SJSA1 (cell line): Measurements from ENCODE around the gene KDM5A. TPM values are rescaled to one million over a fixed set of nuclear protein-coding genes. Genes with fewer than 3 reads are reported as not detected.
"Not testable (repeated sequence)": the region's sequence is repeated elsewhere in the genome, so short reads cannot be mapped to it uniquely, and the experiment has no call there.

Experiments used
- DNase-seq, 2 experiments: peaks; one replicate each; pipeline ENCODE4 v3.0.0-alpha.2; 2015 to 2020; ENCODE audit warnings: low spot score in 2 of 2, low read depth in 1 of 2
- H3K27ac ChIP-seq: fragments of 250-450 bp; sonication (Bioruptor Pico); 2 replicates; pipeline ENCODE4 v1.5.1; 2020; ENCODE audit warnings: mild to moderate bottlenecking, moderate library complexity
- H3K27me3 ChIP-seq: fragments of 250-450 bp; sonication (Bioruptor Pico); replicated peaks from 2 replicates; pipeline ENCODE4 v1.5.1; 2020; ENCODE audit warnings: mild to moderate bottlenecking, moderate library complexity
- H3K36me3 ChIP-seq: fragments of 250-450 bp; sonication (Bioruptor Pico); 2 replicates; pipeline ENCODE4 v1.5.1; 2020; ENCODE audit warnings: mild to moderate bottlenecking
- H3K4me1 ChIP-seq: fragments of 250-450 bp; sonication (Bioruptor Pico); replicated peaks from 2 replicates; pipeline ENCODE4 v1.6.1; 2021; ENCODE audit warnings: mild to moderate bottlenecking
- H3K4me3 ChIP-seq: fragments of 250-450 bp; sonication (Bioruptor Pico); 2 replicates; pipeline ENCODE4 v1.5.1; 2020; ENCODE audit warnings: mild to moderate bottlenecking
- H3K9me3 ChIP-seq: fragments of 250-450 bp; sonication (Bioruptor Pico); replicated peaks from 2 replicates; pipeline ENCODE4 v1.5.1; 2020; ENCODE audit warnings: mild to moderate bottlenecking
- total RNA-seq: library from RNA; depleted of rRNA; stranded (reverse); fragments of >200 nt; shearing (Covaris generic); gene quantifications from 2 replicates; pipeline ENCODE4 v1.2.3, GENCODE V29; 2014

KDM5A gene
- total RNA-seq, 1 experiment from 2014 or later, result 65.3 TPM

DNA sequence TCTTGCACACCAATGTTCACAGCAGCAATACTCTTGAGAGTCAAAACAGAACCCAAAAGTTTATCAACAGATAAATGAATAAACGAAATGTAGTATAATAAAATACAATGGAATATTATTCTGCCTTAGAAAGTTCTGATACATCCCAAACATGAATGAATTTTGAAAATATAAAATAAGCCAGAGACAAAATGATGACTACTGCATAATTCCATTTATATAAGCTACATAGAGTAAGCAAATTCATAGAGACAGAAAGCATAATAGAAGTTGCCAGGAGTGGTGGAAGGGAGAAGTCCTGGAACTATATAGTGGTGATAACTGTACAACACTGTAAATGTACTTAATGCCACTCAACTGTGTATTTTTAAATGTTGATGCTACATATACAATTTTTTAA, 21.1 kb downstream of the KDM5A start:
- Histone ChIP-seq H3K27ac (no peak overlapping the region), H3K9me3 (no peaks in the 10 kb centered on the region), H3K4me1 (no peaks in the 10 kb centered on the region), H3K36me3 (peaks cover 89% of the 10 kb centered on the region), H3K27me3 (no peaks in the 10 kb centered on the region), H3K4me3 (no peak overlapping the region)
- DNase-seq, result no peak

GRCh38 chr12:366820-367219, 22.3 kb downstream of the KDM5A start:
- DNase-seq, result no peak
- Histone ChIP-seq H3K4me3 (no peak overlapping the region), H3K4me1 (no peaks in the 10 kb centered on the region), H3K36me3 (peaks cover 89% of the 10 kb centered on the region), H3K9me3 (no peaks in the 10 kb centered on the region), H3K27me3 (no peaks in the 10 kb centered on the region), H3K27ac (no peak overlapping the region)

DNA sequence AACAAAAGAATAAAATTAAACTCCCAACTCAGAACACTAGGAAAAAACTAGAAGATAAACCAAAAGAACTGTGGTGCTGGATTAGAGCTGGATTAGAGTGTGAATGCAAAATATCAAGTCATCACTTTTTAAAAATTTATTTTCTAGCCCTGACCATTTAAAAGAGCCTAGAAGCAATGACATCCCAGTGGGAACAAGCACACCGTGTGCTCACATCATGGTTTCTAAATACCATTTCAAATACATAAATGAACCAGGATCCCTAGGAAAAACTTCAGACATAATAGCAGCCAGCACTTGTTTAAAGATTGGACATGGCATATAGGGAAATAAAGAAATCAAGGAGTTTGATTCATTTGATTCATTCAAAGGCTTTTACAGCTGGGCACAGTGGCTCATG, 30.0 kb downstream of the KDM5A start:
- H3K36me3 ChIP-seq, result peaks cover 82% of the 10 kb centered on the region
- H3K4me1 ChIP-seq, result peaks cover 8% of the 10 kb centered on the region
- no peaks in the 10 kb centered on the region for H3K9me3 ChIP-seq
- H3K4me3 ChIP-seq, result no peak overlapping the region
- no peaks in the 10 kb centered on the region for H3K27me3 ChIP-seq
- H3K27ac ChIP-seq, result no peak overlapping the region
- DNase-seq, result no peak

DNA sequence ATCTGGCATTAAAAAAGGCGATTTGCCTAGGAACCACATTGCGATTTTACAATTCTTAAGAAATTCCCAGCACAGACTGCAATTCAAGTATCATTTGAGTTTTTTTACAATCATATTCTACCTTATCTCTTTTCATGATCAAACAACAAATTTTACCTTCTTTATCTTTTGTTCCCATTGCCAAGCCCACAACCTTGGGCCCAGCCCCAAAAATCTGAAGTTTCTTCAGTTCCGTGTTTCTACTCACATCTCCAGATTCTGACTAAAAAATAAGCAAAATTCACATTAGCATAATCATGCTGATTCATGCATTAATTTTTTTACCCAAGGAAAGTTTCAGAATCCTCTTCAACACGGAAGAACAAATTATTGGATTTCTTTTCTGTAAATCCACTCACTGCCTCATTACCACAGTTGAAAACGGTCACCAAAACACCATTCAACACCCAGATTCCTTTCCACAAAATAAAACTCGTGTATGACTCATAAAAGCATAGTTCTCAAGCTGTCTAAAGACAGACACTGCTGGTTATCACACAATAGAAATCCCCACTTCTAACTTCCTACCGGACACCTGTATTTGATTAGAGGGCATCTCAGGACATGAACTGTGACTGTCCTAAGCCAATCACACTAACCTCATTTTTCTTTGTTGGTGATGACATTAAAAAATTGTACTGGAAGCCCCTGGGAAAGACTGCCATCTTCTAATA, 32.7 kb downstream of the KDM5A start:
- Histone ChIP-seq H3K4me3 (no peak overlapping the region), H3K9me3 (no peaks in the 10 kb centered on the region), H3K27me3 (no peaks in the 10 kb centered on the region), H3K36me3 (peaks cover 82% of the 10 kb centered on the region), H3K4me1 (peaks cover 8% of the 10 kb centered on the region), H3K27ac (peak overlapping the region; percentile 1; the same call in 1 of the 2 replicates)
- peak in 1 of 2 experiments; percentile 14 for DNase-seq

DNA sequence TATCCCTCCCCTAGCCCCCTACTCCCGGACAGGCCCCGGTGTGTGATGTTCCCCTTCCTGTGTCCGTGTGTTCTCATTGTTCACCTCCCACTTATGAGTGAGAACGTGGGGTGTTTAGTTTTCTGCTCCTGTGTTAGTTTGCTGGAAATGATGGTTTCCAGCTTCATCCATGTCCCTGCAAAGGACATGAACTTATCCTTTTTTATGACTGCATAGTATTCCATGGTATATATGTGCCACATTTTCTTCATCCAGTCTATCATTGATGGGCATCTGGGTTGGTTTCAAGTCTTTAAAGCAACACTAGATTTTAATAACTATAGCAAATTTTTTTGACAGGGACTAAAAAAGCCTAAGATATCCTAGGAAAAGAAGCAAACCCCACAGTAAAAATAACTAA, 37.9 kb downstream of the KDM5A start:
- H3K36me3 ChIP-seq, result peaks cover 94% of the 10 kb centered on the region
- H3K4me3 ChIP-seq, H3K27ac ChIP-seq, DNase-seq, H3K9me3 ChIP-seq, H3K4me1 ChIP-seq, H3K27me3 ChIP-seq: not testable (repeated sequence)

DNA sequence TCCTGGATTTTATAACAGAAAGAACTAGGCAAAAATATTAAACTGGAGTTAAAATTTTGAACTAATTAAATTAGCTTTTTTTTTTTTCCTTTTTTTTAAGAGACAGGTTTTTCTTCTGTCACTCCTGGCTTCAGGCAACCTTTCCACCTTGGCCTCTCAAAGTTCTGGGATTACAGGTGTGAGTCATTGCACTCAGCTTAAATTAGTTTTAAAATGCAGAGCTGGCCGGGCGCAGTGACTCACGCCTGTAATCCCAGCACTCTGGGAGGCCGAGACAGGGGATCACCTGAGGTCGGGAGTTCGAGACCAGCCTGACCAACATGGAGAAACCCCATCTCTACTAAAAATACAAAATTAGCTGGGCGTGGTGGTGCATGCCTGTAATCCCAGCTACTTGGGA, 39.5 kb downstream of the KDM5A start:
- H3K27ac ChIP-seq, H3K9me3 ChIP-seq, DNase-seq, H3K4me3 ChIP-seq, H3K27me3 ChIP-seq, H3K4me1 ChIP-seq: not testable (repeated sequence)
- H3K36me3 ChIP-seq, result peaks cover 83% of the 10 kb centered on the region

GRCh38 chr12:343036-343435, 46.1 kb downstream of the KDM5A start:
- not testable (repeated sequence) for H3K27me3 ChIP-seq, H3K4me3 ChIP-seq, H3K4me1 ChIP-seq, DNase-seq, H3K9me3 ChIP-seq, H3K27ac ChIP-seq
- peaks cover 66% of the 10 kb centered on the region for H3K36me3 ChIP-seq

GRCh38 chr12:337039-337438, 52.1 kb downstream of the KDM5A start:
- Histone ChIP-seq H3K36me3 (peaks cover 67% of the 10 kb centered on the region), H3K4me3 (no peak overlapping the region), H3K27ac (no peak overlapping the region), H3K9me3 (no peaks in the 10 kb centered on the region), H3K4me1 (no peaks in the 10 kb centered on the region), H3K27me3 (no peaks in the 10 kb centered on the region)
- DNase-seq, result no peak

DNA sequence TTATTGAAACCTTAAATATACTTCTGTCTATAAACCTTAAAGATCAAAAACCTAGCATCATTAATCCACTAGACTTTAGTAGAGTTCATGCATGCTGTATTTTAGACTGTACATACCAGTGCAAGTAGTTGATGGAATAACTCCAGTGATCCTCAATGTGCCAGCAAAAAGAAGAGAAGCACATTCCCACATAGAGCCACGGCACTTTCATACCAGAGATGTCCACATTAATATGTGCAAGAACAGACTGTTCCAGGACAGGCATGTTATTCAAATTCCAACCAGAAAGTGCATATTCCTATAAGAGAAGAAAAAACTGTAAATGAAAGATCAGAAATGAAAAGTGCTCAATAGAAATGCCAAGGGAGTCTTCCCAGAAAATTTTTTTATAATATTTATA, 55.0 kb downstream of the KDM5A start:
- peaks cover 76% of the 10 kb centered on the region for H3K36me3 ChIP-seq
- no peaks in the 10 kb centered on the region for H3K4me1 ChIP-seq
- H3K9me3 ChIP-seq, result no peaks in the 10 kb centered on the region
- no peaks in the 10 kb centered on the region for H3K27me3 ChIP-seq
- DNase-seq, result no peak
- H3K4me3 ChIP-seq, result no peak overlapping the region
- no peak overlapping the region for H3K27ac ChIP-seq

GRCh38 chr12:332581-333205, 56.4 kb downstream of the KDM5A start:
- Histone ChIP-seq H3K27ac (no peak overlapping the region), H3K4me1 (no peaks in the 10 kb centered on the region), H3K9me3 (no peaks in the 10 kb centered on the region), H3K27me3 (no peaks in the 10 kb centered on the region), H3K36me3 (peaks cover 80% of the 10 kb centered on the region), H3K4me3 (no peak overlapping the region)
- no peak for DNase-seq

- Histone ChIP-seq H3K9me3 (no peaks in the 10 kb centered on the region), H3K27ac (no peak overlapping the region), H3K36me3 (peaks cover 79% of the 10 kb centered on the region), H3K27me3 (no peaks in the 10 kb centered on the region), H3K4me1 (no peaks in the 10 kb centered on the region), H3K4me3 (no peak overlapping the region)
- DNase-seq, result no peak
Observed at GRCh38 chr12:331287-331686, 57.8 kb downstream of the KDM5A start.

DNA sequence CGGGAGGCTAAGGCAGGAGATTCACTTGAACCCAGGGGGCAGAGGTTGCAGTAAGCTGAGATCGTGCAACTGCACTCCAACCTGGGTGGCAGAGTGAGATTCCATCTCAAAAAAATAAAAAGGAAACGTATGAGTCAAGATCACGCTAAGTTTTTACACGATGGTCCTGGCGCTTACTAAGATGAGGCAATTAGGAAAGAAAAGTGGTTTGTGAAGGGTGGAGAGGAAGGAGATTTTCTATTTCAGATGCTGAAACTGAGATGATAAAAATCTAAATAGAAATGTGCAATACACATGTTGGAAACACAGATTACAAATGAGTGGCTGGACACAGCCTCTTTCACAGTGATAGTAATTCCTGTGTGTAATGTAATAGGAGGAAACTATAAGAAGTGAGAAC, 63.2 kb downstream of the KDM5A start:
- no peak for DNase-seq
- Histone ChIP-seq H3K4me1 (no peaks in the 10 kb centered on the region), H3K9me3 (no peaks in the 10 kb centered on the region), H3K4me3 (no peak overlapping the region), H3K27ac (no peak overlapping the region), H3K36me3 (peaks cover 87% of the 10 kb centered on the region), H3K27me3 (no peaks in the 10 kb centered on the region)

DNA sequence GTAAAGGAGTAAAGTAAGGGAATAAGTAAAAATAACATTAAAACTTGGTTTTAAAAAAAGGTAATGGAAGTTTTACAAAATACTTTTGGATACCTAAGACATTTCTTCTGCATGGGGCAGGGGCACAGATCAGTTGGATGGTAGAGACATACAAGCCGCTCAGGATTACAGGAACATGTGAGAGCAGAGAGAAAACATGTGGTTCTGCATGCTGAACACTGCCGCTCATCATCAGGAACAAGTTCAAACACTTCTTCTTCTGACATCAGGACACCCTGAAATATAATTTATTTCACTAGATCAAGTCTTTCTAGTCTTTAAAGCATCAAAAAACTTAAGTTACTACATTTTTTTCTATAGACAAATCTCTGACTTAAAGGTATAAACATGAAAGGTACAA, 65.6 kb downstream of the KDM5A start:
- DNase-seq, result no peak
- Histone ChIP-seq H3K27me3 (no peaks in the 10 kb centered on the region), H3K4me1 (no peaks in the 10 kb centered on the region), H3K36me3 (peaks cover 91% of the 10 kb centered on the region), H3K27ac (no peak overlapping the region), H3K9me3 (no peaks in the 10 kb centered on the region), H3K4me3 (no peak overlapping the region)

DNA sequence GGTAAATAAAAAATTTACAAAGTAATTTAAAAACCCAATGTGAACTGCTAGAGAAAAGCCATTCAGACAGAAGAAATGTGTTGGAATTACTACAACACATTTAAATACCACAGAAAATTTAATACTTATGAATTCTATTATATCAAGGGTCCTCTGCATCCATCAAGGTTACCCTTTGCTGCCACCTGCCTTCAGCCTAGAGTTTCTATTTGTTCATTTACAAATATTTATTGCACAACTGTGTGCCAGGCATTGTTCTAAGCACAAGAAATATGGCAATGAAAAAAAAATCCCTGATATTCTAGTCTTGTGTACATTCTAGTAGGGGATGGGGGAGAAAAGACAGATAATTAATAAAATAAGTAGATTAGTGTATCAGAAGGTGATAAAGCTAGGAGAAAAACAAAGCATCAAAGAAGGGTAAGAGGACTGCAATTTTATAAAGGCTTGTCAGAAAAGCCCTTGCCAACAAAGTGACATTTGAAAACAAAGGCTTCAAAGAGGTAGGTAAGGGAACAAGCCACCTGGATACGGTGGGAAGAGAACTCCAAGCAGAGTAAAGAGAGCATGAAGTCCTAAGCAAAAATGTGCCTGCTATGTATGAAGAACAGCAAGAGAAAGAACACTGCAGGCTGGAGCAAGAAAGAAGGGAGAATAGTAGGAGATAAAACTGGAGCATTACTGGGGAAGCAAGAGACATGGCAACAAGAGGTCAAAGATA, 67.4 kb downstream of the KDM5A start:
- Histone ChIP-seq H3K9me3 (no peaks in the 10 kb centered on the region), H3K36me3 (peaks cover 91% of the 10 kb centered on the region), H3K4me3 (no peak overlapping the region), H3K27me3 (no peaks in the 10 kb centered on the region), H3K27ac (no peak overlapping the region), H3K4me1 (no peaks in the 10 kb centered on the region)
- DNase-seq, result no peak
